Stimulated activated CD8-positive, alpha-beta memory T cell treated with anti-CD3 and anti-CD28 coated beads, Interleukin-15, amount 100 ng/mL, for 24 hours (primary cell): Measurements from ENCODE around the gene BEX4.

Experiments
- DNase-seq: peaks from one replicate; pipeline ENCODE4 v3.0.0-alpha.2; 2020; ENCODE audit warnings: low read depth

BEX4 gene

DNA sequence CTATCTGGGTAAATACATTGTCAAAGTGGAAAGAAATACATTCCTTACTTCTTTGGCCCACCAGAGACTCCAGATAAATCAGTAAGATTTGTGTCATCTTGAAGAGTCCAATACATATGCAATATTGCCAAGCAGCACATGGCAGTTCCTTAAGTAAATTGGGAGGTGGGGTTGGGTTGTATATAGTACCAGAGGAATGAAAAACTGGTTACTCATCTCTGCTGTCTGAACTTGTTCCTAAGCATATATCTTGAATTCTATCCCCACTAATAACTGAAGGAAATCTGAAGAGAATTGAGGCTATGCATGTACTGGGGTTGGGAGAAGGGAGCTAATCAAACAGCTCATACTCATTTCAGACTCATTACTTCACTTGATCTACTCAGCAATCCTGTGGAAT is 25.2 kb downstream of the BEX4 start:
- no peak for DNase-seq

DNA sequence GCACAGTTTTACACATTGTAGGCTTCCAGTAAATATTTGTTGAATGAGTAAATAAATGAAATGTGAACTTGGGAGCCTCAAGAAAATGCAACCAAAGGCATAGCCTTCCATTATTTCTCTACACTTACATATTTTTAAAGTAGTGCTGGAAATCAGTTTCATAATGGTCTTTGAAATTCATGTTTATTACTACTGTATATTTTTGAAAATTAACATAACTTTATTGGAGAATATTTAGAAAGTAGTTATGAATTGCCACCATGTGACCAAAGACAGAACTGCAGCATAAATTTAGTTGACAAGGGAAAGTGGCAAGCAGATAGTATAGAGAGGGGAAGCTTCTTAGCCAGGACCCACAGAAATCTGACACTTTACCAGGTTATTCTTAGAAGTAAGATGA is 33.6 kb downstream of the BEX4 start:
- DNase-seq = no peak

- DNase-seq = no peak
These were observed 34.9 kb downstream of the BEX4 start for GRCh38 chrX:103249805-103250204.

GRCh38 chrX:103250977-103251376 is 36.1 kb downstream of the BEX4 start:
- no peak for DNase-seq

DNA sequence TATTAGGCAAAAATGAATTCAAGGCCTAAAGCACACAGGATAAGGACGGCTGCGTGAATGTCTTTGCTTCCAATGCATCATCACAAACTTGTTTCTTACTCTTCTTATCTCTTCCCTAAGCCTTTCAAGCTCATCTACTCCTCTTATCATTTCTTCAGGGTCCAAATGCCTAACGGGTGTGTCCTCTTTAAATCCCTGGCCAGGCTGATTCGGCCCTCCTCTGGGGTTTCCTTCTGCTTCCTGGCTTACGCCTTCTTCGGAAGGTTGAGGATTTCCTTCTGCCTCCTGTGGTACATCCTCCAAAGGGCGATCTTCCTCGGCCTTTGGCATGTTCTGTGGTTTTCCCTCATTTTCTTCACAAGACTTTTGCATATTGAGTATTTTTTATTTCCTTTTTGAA is 38.7 kb downstream of the BEX4 start:
- DNase-seq = no peak

GRCh38 chrX:103254171-103254824 is 39.4 kb downstream of the BEX4 start:
- no peak for DNase-seq

DNA sequence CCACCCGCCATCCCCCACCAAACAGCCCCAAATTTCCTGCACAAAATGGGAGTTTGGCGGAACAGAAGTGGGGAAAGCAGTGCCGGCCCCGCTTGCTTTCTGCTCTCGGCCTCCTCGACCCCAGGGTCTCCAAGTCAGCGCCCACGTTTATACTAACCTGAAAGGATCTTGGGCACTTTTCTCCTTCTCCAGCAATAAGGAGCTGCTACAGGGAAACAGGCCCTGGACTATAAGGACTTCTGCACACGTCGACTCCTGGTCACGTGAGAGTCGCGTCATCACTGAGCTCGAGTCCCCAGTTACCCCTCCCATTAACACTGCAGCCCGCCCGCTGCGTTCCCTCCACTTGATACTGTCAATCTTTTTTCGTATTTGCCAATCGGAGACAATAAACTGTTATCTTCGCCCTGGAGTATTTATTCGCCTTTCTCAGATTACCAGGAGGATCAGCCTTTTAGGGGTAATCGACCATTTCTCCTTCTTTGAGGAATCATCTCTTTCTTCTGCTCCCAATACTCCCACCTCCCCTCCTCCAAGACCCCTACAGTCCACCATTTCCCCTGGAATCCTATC is 40.1 kb downstream of the BEX4 start, which contains the start of gene TCEAL8:
TSS of gene TCEAL8 (minus strand) at position 235 of the 573 bp plus-strand sequence. CDS start 1,176 bp downstream, outside the sequence.
- DNase-seq = no peak

DNA sequence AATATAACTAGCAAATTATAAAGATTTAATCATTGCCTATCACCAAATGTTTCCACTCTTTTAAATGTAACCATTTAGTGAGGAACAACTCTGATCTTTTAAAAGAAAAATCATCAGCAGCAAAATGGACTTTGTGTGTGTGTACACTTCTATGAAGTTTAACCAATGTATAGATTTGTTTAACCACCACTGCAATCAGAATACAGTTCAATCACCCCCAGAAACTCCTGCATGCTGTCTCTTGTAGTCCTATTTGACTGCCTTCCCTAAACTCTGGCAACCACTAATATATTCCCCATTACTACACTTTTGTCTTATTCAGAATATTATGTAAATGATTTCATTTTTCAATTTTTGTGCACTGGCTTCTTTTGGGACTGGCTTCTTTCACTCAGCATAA is 41.7 kb downstream of the BEX4 start:
- DNase-seq = no peak

DNA sequence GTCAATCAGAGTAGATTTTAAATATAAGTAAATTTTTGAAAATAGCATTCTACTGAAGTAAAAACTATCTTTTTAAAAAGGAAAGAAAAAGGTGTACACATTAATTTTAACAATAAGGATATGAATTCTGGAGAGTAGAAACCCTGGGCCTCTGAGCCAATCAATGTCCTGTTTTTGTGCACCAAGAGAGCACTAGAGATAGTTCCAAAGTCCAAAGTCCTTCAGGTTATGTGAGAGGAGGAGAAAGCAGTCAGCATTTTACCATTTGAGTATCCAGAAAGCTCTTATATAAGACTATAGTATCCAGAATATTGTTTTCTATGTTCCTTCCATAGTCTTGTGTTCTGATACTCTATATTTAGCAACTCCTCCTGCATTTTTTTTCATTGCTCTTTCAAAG is 43.4 kb downstream of the BEX4 start:
- DNase-seq = no peak
